ENCODE measurements around the gene ZNF529. TPM values are rescaled to one million over a fixed set of nuclear protein-coding genes. Genes with fewer than 3 reads are reported as not detected.

ZNF529 gene
- 10 to 100 TPM; 14.6 to 20.4 TPM for total RNA-seq
- polyA plus RNA-seq (2013, experiment 1 of 2), result 14.7 TPM
- polyA plus RNA-seq (2013, experiment 2 of 2), result 13.2 TPM
- long read RNA-seq, experiment 1, partial matches to known transcripts, result 0 of 2 reads
- long read RNA-seq, experiment 1, other reads (novel, unspliced or antisense), result 2 of 2 reads
- long read RNA-seq, experiment 2, full-length matches to known transcripts, result 10 of 19 reads
- long read RNA-seq, experiment 2, partial matches to known transcripts, result 2 of 19 reads
- long read RNA-seq, experiment 2, other reads (novel, unspliced or antisense), result 7 of 19 reads
- long read RNA-seq, experiment 3, full-length matches to known transcripts, result 8 of 17 reads
- long read RNA-seq, experiment 3, partial matches to known transcripts, result 1 of 17 reads
- long read RNA-seq, experiment 3, other reads (novel, unspliced or antisense), result 8 of 17 reads
- long read RNA-seq, experiment 4, full-length matches to known transcripts, result 1 of 1 reads
- long read RNA-seq, experiment 4, partial matches to known transcripts, result 0 of 1 reads
- long read RNA-seq, experiment 4, other reads (novel, unspliced or antisense), result 0 of 1 reads

DNA sequence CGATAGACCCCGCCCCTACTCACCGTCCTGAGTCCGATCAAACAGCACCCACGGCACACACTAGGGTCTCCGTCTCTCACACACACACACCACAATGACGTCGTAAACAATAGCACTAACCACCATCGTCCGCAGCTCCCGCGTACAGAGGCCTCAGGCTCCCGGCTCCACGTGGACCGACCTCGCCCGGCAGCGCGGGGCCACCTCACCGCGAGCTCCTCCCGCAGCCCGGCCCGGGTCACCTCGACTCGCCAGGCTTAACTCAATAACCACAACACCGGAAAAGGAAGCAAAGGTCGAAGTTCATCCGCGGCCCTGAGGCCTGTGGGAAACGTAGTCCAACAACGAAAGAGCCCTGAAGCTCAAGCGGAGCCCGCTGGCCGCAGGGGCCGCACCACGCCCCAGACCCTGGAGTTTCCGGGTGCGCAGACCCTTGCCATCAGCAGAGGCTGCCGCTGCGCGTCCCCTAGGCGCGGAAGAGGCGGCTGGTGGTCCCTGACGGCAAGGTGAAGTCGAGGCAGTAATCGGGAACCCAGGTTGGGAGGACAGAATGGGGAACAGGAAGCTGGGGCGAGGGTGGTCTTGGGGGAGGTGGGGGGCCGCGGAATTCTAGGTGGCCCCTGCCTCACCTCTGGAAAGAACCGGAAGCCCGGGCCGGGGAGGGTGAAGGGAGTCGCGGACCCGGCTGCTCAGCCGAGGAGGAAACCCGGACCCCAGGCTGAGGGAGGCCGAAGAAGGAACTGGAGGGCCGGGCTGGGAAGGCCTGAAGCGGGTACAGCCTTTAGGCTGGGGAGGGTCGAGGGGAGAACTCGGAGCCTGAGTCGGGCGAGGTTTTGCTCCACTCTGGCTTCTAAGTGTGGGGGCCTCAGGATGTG is at the start of gene ZNF529:
ZNF529 (minus strand) TSS at position 273 of the 875 bp plus-strand sequence. CDS start 946 bp downstream, outside the sequence.
- Mint-ChIP-seq H3K27me3 (ENCODE audit: insufficient read depth) (no peaks in the 10 kb centered on the region), H3K36me3 (ENCODE audit: low read depth) (peaks cover 56% of the 10 kb centered on the region), H3K27ac (peak within 1 kb of the TSS; percentile 99), H3K9me3 (no peaks in the 10 kb centered on the region), H3K4me3 (peak within 1 kb of the TSS; percentile 85), H3K4me1 (peaks cover 18% of the 10 kb centered on the region)
- peak within 1 kb of the TSS; percentile 81 for H3K27ac ChIP-seq (ENCODE audit: low read depth, low read length)
- WGBS, 2 experiments (ENCODE audit: insufficient coverage in 1 of 2, insufficient read length in 1 of 2), result 0% methylated on average over 15 to 66 of the region's 66 CpGs
- H3K9me3 ChIP-seq (ENCODE audit: control insufficient read depth, low read length), result peaks cover 51% of the 10 kb centered on the region
- DNase-seq, result peak; percentile 98
- no peaks in the 10 kb centered on the region for H3K27me3 ChIP-seq (ENCODE audit: control insufficient read depth, insufficient read depth, low read length, poor library complexity, severe bottlenecking)
- peaks cover 47% of the 10 kb centered on the region for H3K36me3 ChIP-seq (ENCODE audit: control insufficient read depth, insufficient read depth, low read length)
- peak within 1 kb of the TSS; percentile 94 for H3K9ac ChIP-seq (ENCODE audit: extremely low read depth, low read length, poor library complexity, severe bottlenecking)
- H3K4me3 ChIP-seq (ENCODE audit: low read length), result peak within 1 kb of the TSS; percentile 94
- TF ChIP-seq, protein P1, sequence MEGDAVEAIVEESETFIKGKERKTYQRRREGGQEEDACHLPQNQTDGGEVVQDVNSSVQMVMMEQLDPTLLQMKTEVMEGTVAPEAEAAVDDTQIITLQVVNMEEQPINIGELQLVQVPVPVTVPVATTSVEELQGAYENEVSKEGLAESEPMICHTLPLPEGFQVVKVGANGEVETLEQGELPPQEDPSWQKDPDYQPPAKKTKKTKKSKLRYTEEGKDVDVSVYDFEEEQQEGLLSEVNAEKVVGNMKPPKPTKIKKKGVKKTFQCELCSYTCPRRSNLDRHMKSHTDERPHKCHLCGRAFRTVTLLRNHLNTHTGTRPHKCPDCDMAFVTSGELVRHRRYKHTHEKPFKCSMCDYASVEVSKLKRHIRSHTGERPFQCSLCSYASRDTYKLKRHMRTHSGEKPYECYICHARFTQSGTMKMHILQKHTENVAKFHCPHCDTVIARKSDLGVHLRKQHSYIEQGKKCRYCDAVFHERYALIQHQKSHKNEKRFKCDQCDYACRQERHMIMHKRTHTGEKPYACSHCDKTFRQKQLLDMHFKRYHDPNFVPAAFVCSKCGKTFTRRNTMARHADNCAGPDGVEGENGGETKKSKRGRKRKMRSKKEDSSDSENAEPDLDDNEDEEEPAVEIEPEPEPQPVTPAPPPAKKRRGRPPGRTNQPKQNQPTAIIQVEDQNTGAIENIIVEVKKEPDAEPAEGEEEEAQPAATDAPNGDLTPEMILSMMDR (conservative IDR thresholded peaks at IDR 0.05), result no peak
- no peaks in the 10 kb centered on the region for H3K4me1 ChIP-seq (ENCODE audit: control insufficient read depth, insufficient read depth, low read length)

DNA sequence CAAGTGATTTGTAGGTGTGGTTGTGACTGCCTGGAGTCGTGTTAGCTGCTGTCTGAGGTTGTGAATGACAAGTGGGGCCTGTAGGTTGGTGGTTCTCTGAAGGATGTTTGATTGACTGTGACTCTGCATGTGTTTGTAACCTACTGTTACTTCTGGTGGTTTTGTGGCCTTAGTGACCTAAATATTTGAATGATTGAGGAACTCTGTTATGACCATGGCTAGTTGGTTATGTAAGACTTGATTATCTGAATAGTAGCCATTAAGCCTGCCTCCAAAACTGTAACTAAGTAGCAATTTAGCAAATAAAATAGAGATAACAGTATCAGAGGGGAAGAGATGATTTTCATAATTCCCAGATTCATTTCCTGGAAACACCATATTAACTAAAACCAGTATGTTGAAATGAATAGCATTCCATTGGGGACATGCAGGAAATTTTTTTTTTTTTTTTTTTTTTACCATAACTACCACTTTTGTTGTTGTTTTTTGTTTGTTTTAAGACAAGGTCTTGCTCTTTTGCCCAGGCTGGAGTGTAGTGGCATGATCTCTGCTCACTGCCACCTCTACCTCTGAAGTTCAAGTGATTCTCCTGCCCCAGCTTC is 32.9 kb upstream of the ZNF529 start:
- DNase-seq, result no peak
- Mint-ChIP-seq H3K27me3 (ENCODE audit: insufficient read depth) (peaks cover 2% of the 10 kb centered on the region), H3K36me3 (ENCODE audit: low read depth) (peaks cover 22% of the 10 kb centered on the region), H3K27ac (peak overlapping the region; percentile 48), H3K9me3 (no peaks in the 10 kb centered on the region), H3K4me3 (peak overlapping the region; percentile 74), H3K4me1 (peaks cover 7% of the 10 kb centered on the region)
- peak overlapping the region; percentile 64 for H3K9ac ChIP-seq (ENCODE audit: extremely low read depth, low read length, poor library complexity, severe bottlenecking)
- H3K4me1 ChIP-seq (ENCODE audit: control insufficient read depth, insufficient read depth, low read length), result peaks cover 4% of the 10 kb centered on the region
- no peaks in the 10 kb centered on the region for H3K9me3 ChIP-seq (ENCODE audit: control insufficient read depth, low read length)
- 26% methylated on average over 1 of the region's 1 CpG; no CpG with 5 or more reads in 1 of the 2 experiments for WGBS, 2 experiments (ENCODE audit: insufficient coverage in 1 of 2, insufficient read length in 1 of 2)
- H3K27me3 ChIP-seq (ENCODE audit: control insufficient read depth, insufficient read depth, low read length, poor library complexity, severe bottlenecking), result no peaks in the 10 kb centered on the region
- peaks cover 21% of the 10 kb centered on the region for H3K36me3 ChIP-seq (ENCODE audit: control insufficient read depth, insufficient read depth, low read length)
- TF ChIP-seq, protein P1 (conservative IDR thresholded peaks at IDR 0.05), result no peak
- no peak overlapping the region for H3K27ac ChIP-seq (ENCODE audit: low read depth, low read length)
- peak overlapping the region; percentile 98 for H3K4me3 ChIP-seq (ENCODE audit: low read length)

Measured in endodermal cell (in vitro differentiated cells).